Cortex of kidney (tissue), 1 donor: ENCODE results near the gene LARGE1.

Experiments used
- DNase-seq: peaks from one replicate; lab custom pipeline; 2025; lab: John Stamatoyannopoulos, UW

The LARGE1 gene

GRCh38 chr22:33520904-33521780 is 399.1 kb downstream of the LARGE1 start:
- DNase-seq, result no peak

- no peak for DNase-seq
Observed at GRCh38 chr22:33519974-33520903, 400.0 kb downstream of the LARGE1 start.

GRCh38 chr22:33519071-33519973 is 401.0 kb downstream of the LARGE1 start:
- DNase-seq, result no peak

GRCh38 chr22:33518405-33518804 is 401.9 kb downstream of the LARGE1 start:
- no peak for DNase-seq

- no peak for DNase-seq
Observed at GRCh38 chr22:33515795-33516194, 404.5 kb downstream of the LARGE1 start.

GRCh38 chr22:33513388-33514338 is 406.6 kb downstream of the LARGE1 start:
- no peak for DNase-seq

GRCh38 chr22:33512908-33513307 is 407.4 kb downstream of the LARGE1 start:
- no peak for DNase-seq

GRCh38 chr22:33510429-33510904 is 409.8 kb downstream of the LARGE1 start:
- no peak for DNase-seq

- DNase-seq, result no peak
Observed at GRCh38 chr22:33504941-33505625, 415.2 kb downstream of the LARGE1 start.

- no peak for DNase-seq
Observed at GRCh38 chr22:33496112-33496511, 424.2 kb downstream of the LARGE1 start.

GRCh38 chr22:33493476-33494205 is 426.6 kb downstream of the LARGE1 start:
- DNase-seq, result no peak

- no peak for DNase-seq
Observed at GRCh38 chr22:33492210-33492651, 428.0 kb downstream of the LARGE1 start.

- no peak for DNase-seq
Observed at GRCh38 chr22:33487041-33487716, 433.1 kb downstream of the LARGE1 start.

GRCh38 chr22:33481550-33481949 is 438.7 kb downstream of the LARGE1 start:
- DNase-seq, result no peak

GRCh38 chr22:33477120-33478111 is 442.9 kb downstream of the LARGE1 start:
- DNase-seq, result no peak

GRCh38 chr22:33476716-33477115 is 443.6 kb downstream of the LARGE1 start:
- no peak for DNase-seq

GRCh38 chr22:33476206-33476605 is 444.1 kb downstream of the LARGE1 start:
- DNase-seq, result no peak
